Smooth muscle cell (in vitro differentiated cells): Measurements from ENCODE around the gene SHCBP1. TPM values are rescaled to one million over a fixed set of nuclear protein-coding genes. Genes with fewer than 3 reads are reported as not detected.
A peak's percentile ranks its signal among the peaks of the same experiment; 100 is the strongest.

Experiments used
- DNase-seq: peaks from one replicate; lab custom pipeline; 2025; ENCODE audit not compliant: unreplicated experiment; lab: John Stamatoyannopoulos, UW
- H2AFZ ChIP-seq: fragments of 200-600 bp; sonication (generic); 2 replicates; pipeline ENCODE4 v1.6.0; 2016; ENCODE audit warnings: antibody characterized with exemption, low read depth, mild to moderate bottlenecking
- H3F3A ChIP-seq: fragments of 200-600 bp; sonication (generic); 2 replicates; pipeline ENCODE4 v1.6.0; 2017; ENCODE audit warnings: antibody characterized with exemption, low read depth
- H3K27ac ChIP-seq: fragments of 200-600 bp; sonication (generic); 2 replicates; pipeline ENCODE4 v1.5.1; 2016; ENCODE audit warnings: low read depth, mild to moderate bottlenecking
- H3K27me3 ChIP-seq: fragments of 200-600 bp; sonication (generic); 2 replicates; pipeline ENCODE4 v1.6.1; 2016; ENCODE audit warnings: low read depth, mild to moderate bottlenecking
- H3K36me3 ChIP-seq: fragments of 200-600 bp; sonication (generic); 2 replicates; pipeline ENCODE4 v1.5.1; 2016; ENCODE audit warnings: low read depth
- H3K4me1 ChIP-seq: fragments of 200-600 bp; sonication (generic); 2 replicates; pipeline ENCODE4 v1.5.1; 2016; ENCODE audit warnings: low read depth
- H3K4me2 ChIP-seq: fragments of 200-600 bp; sonication (generic); 2 replicates; pipeline ENCODE4 v1.6.0; 2016; ENCODE audit warnings: mild to moderate bottlenecking
- H3K4me3 ChIP-seq: fragments of 200-600 bp; sonication (generic); 2 replicates; pipeline ENCODE4 v1.5.1; 2016; ENCODE audit warnings: mild to moderate bottlenecking
- H3K79me2 ChIP-seq: fragments of 200-600 bp; sonication (generic); 2 replicates; pipeline ENCODE4 v1.6.0; 2016; ENCODE audit warnings: low read depth, mild to moderate bottlenecking
- H3K9ac ChIP-seq: fragments of 200-600 bp; sonication (generic); 2 replicates; pipeline ENCODE4 v1.6.0; 2016; ENCODE audit warnings: low read depth
- H3K9me3 ChIP-seq: fragments of 200-600 bp; sonication (generic); replicated peaks from 2 replicates; pipeline ENCODE4 v1.5.1; 2016; ENCODE audit warnings: low read depth
- H4K20me1 ChIP-seq: fragments of 200-600 bp; sonication (generic); 2 replicates; pipeline ENCODE4 v1.6.0; 2016; ENCODE audit warnings: low read depth
- WGBS: methylation state at CpG from one replicate; pipeline ENCODE4 v1.1.7; 2016; ENCODE audit warnings: low lambda C conversion rate; 5-methylcytosine and 5-hydroxymethylcytosine counted together
- polyA plus RNA-seq: library from polyadenylated mRNA; unstranded; fragments of >200 nt; fragmentation: Nextera tagmentation; extraction: Ambion mirVana; gene quantifications from 2 replicates; pipeline ENCODE4 v1.2.1, GENCODE V29; 2016
- total RNA-seq: library from RNA; depleted of rRNA; stranded (reverse); fragments of >200 nt; gene quantifications from 2 replicates; pipeline ENCODE4 v1.2.3, GENCODE V29; 2014
- TF ChIP-seq, protein P1 (sequence below): fragments of 200-600 bp; sonication (generic); IDR thresholded peaks from 2 replicates; pipeline ENCODE4 v1.5.1; 2017; ENCODE audit warnings: borderline replicate concordance, mild to moderate bottlenecking, antibody characterized with exemption; ENCODE audit not compliant: insufficient read depth, poor library complexity, severe bottlenecking

SHCBP1 gene
- total and polyA plus RNA-seq, 2 experiments from 2014 or later: 5.4 to 7.9 TPM

DNA sequence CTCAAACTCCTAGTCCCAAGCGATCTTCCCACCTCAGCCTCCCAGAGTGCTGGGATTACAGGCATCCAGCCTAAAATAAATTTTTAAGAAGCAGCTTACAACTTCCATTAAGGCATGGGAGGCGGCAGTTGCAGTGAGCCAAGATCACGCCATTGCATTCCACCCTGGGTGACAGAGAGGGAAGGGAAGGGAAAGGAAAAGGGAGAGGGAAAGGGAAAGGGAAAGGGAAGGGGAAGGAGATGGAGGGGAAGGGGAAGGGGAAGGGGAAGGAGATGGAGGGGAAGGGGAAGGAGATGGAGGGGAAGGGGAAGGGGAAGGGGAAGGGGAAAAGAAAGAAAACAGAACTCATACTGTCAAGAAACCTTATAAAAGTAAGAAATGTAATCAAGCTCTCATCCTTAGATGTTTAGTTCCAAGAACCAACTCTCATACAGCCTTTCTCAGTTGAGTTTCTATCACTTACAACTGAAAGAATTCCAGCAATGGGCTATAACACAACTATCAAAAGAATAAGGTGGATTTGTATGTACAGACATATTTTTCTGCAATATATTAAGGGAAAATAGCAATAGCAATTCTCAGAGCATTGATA, 43.1 kb downstream of the SHCBP1 start:
- no peaks in the 10 kb centered on the region for H3K9me3 ChIP-seq
- no peaks in the 10 kb centered on the region for H3K36me3 ChIP-seq
- no peaks in the 10 kb centered on the region for H4K20me1 ChIP-seq
- H2AFZ ChIP-seq: no peak overlapping the region
- H3K9ac ChIP-seq: no peak overlapping the region
- H3K27ac ChIP-seq: no peak overlapping the region
- WGBS: 94% methylated on average over 3 of the region's 3 CpGs
- DNase-seq: no peak
- H3K4me3 ChIP-seq: no peak overlapping the region
- H3F3A ChIP-seq: no peaks in the 10 kb centered on the region
- no peaks in the 10 kb centered on the region for H3K27me3 ChIP-seq
- no peaks in the 10 kb centered on the region for H3K79me2 ChIP-seq
- TF ChIP-seq, protein P1, sequence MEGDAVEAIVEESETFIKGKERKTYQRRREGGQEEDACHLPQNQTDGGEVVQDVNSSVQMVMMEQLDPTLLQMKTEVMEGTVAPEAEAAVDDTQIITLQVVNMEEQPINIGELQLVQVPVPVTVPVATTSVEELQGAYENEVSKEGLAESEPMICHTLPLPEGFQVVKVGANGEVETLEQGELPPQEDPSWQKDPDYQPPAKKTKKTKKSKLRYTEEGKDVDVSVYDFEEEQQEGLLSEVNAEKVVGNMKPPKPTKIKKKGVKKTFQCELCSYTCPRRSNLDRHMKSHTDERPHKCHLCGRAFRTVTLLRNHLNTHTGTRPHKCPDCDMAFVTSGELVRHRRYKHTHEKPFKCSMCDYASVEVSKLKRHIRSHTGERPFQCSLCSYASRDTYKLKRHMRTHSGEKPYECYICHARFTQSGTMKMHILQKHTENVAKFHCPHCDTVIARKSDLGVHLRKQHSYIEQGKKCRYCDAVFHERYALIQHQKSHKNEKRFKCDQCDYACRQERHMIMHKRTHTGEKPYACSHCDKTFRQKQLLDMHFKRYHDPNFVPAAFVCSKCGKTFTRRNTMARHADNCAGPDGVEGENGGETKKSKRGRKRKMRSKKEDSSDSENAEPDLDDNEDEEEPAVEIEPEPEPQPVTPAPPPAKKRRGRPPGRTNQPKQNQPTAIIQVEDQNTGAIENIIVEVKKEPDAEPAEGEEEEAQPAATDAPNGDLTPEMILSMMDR: no peak
- H3K4me2 ChIP-seq: no peak overlapping the region
- no peaks in the 10 kb centered on the region for H3K4me1 ChIP-seq

DNA sequence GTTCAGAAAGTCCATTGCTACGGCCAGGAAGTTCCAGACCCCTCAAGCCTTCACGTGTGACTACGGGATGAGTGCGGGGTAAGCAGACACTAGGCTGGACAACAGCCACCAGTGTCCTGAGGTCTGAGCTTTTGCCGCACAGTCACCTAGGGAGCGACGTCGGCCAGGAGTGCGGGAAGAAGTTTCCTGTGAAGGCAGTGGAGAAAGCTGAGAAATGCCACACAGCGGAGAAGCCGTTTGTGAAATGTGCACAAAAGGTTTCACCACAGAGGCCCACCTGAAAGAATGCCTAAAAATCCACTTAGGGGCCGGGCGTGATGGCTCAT, 47.4 kb downstream of the SHCBP1 start:
- Histone ChIP-seq H3K9ac (no peak overlapping the region), H3K36me3 (no peaks in the 10 kb centered on the region), H3K27me3 (no peaks in the 10 kb centered on the region), H2AFZ (peak overlapping the region; percentile 61), H3K4me3 (no peak overlapping the region), H3K79me2 (no peaks in the 10 kb centered on the region), H3K4me1 (no peaks in the 10 kb centered on the region), H3K9me3 (no peaks in the 10 kb centered on the region), H4K20me1 (no peaks in the 10 kb centered on the region), H3K4me2 (peak overlapping the region; percentile 75), H3K27ac (no peak overlapping the region), H3F3A (no peaks in the 10 kb centered on the region)
- TF ChIP-seq, protein P1: no peak
- no peak for DNase-seq
- 60% methylated on average over 13 of the region's 13 CpGs for WGBS

DNA sequence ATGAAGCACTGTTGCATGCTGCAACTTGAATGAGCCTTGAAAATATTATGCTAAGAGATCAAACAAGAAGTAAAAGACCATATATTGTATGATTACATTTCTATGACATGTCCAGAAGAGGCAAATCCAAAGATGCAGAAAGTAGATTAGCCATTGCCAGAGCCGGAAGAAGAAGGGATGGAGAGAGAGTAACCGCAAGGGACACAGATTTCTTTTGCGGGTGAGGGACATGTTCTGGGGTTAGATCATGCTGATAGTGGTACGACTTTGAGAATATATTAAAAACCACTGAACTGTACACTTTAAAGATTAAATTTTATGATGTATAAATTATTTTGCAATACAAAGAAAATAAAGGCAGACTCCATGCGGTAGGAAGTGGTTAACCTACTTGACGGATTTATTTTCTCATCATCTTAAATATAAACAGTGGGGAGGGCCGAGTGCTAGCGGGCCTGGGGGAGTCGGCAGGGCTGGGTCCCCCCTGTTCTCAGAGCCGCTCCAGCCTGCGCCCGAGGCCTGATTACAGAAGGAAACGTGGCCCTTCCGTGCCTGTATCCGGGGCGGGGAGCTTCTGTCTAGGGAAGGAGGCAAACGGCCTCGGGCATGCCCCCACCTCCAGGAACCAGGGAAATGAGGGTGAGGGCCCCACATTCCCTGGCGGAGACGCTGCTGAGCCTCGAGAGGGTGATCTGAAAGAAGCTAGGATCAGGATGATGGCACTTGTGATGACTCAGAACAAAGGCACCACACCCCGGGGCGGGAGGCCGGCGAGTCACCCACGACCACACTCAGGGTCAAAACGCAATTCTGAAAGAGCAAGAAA, 48.0 kb downstream of the SHCBP1 start:
- DNase-seq: no peak
- H3K4me3 ChIP-seq: no peak overlapping the region
- peak overlapping the region; percentile 61 for H2AFZ ChIP-seq
- no peaks in the 10 kb centered on the region for H4K20me1 ChIP-seq
- peak overlapping the region; percentile 75 for H3K4me2 ChIP-seq
- TF ChIP-seq, protein P1: no peak
- no peak overlapping the region for H3K9ac ChIP-seq
- no peak overlapping the region for H3K27ac ChIP-seq
- H3K4me1 ChIP-seq: no peaks in the 10 kb centered on the region
- H3K27me3 ChIP-seq: no peaks in the 10 kb centered on the region
- H3K36me3 ChIP-seq: no peaks in the 10 kb centered on the region
- WGBS: 43% methylated on average over 27 of the region's 27 CpGs
- H3K79me2 ChIP-seq: no peaks in the 10 kb centered on the region
- H3F3A ChIP-seq: no peaks in the 10 kb centered on the region
- H3K9me3 ChIP-seq: no peaks in the 10 kb centered on the region
